Activated T-cell treated with anti-CD3 and anti-CD28 coated beads, Interleukin-2, amount 50 U/mL, for 4 hours (primary cell): ENCODE measurements around the gene YEATS2. TPM values are rescaled to one million over a fixed set of nuclear protein-coding genes. Genes with fewer than 3 reads are reported as not detected.

Source experiments
- ATAC-seq, 2 donors: fragments of 200-7000 bp; cut with Tn5 transposase; one replicate each; pipeline ENCODE4 v1.10.0; 2021
- DNase-seq: peaks from one replicate; pipeline ENCODE4 v3.0.0-alpha.2; 2020
- H3K27me3 Mint-ChIP-seq: one replicate; pipeline ENCODE4 v1.8.0; 2021; ENCODE audit warnings: low read depth, mixed read lengths
- H3K36me3 Mint-ChIP-seq: one replicate; pipeline ENCODE4 v1.8.0; 2022; ENCODE audit warnings: mixed read lengths; ENCODE audit not compliant: insufficient read depth
- H3K4me1 Mint-ChIP-seq: one replicate; pipeline ENCODE4 v1.8.0; 2021; ENCODE audit warnings: low read depth, mixed read lengths
- H3K4me3 Mint-ChIP-seq: one replicate; pipeline ENCODE4 v1.8.0; 2021; ENCODE audit warnings: mild to moderate bottlenecking, moderate library complexity, mixed read lengths
- H3K9me3 Mint-ChIP-seq: one replicate; pipeline ENCODE4 v1.8.0; 2021; ENCODE audit warnings: mixed read lengths
- total RNA-seq, 3 donors: library from RNA; stranded (reverse); gene quantifications; one replicate each; pipeline ENCODE4 v1.2.1, GENCODE V29; 2021

YEATS2 gene
- total RNA-seq, 3 donors from 2014 or later, result 24.7 to 28.0 (median 27.2) TPM

- Mint-ChIP-seq H3K27me3 (no peaks in the 10 kb centered on the region), H3K36me3 (peaks cover 45% of the 10 kb centered on the region), H3K4me1 (no peaks in the 10 kb centered on the region), H3K4me3 (no peak overlapping the region), H3K9me3 (no peaks in the 10 kb centered on the region)
- no peak for ATAC-seq
- DNase-seq, result no peak
These were observed 109.7 kb downstream of the YEATS2 start for GRCh38 chr3:183807209-183807728.

GRCh38 chr3:183807881-183808280, 110.3 kb downstream of the YEATS2 start:
- no peak overlapping the region for H3K4me3 Mint-ChIP-seq
- no peaks in the 10 kb centered on the region for H3K27me3 Mint-ChIP-seq
- H3K36me3 Mint-ChIP-seq, result peaks cover 45% of the 10 kb centered on the region
- H3K9me3 Mint-ChIP-seq, result no peaks in the 10 kb centered on the region
- DNase-seq (no peak), ATAC-seq (no peak)
- no peaks in the 10 kb centered on the region for H3K4me1 Mint-ChIP-seq

GRCh38 chr3:183808355-183808754, 110.8 kb downstream of the YEATS2 start:
- Mint-ChIP-seq H3K4me3 (no peak overlapping the region), H3K4me1 (no peaks in the 10 kb centered on the region), H3K36me3 (peaks cover 42% of the 10 kb centered on the region), H3K27me3 (no peaks in the 10 kb centered on the region), H3K9me3 (no peaks in the 10 kb centered on the region)
- DNase-seq (no peak), ATAC-seq (no peak)

GRCh38 chr3:183809270-183809669, 111.7 kb downstream of the YEATS2 start:
- Mint-ChIP-seq H3K4me1 (peaks cover under 1% of the 10 kb centered on the region), H3K9me3 (no peaks in the 10 kb centered on the region), H3K4me3 (no peak overlapping the region), H3K27me3 (no peaks in the 10 kb centered on the region), H3K36me3 (peaks cover 35% of the 10 kb centered on the region)
- DNase-seq (no peak), ATAC-seq (no peak)

GRCh38 chr3:183810643-183811594, 113.3 kb downstream of the YEATS2 start:
- no peak for ATAC-seq
- peaks cover 11% of the 10 kb centered on the region for H3K4me1 Mint-ChIP-seq
- no peak for DNase-seq
- H3K9me3 Mint-ChIP-seq, result no peaks in the 10 kb centered on the region
- H3K27me3 Mint-ChIP-seq, result no peaks in the 10 kb centered on the region
- no peak overlapping the region for H3K4me3 Mint-ChIP-seq
- H3K36me3 Mint-ChIP-seq, result peaks cover 35% of the 10 kb centered on the region

- H3K36me3 Mint-ChIP-seq, result peaks cover 35% of the 10 kb centered on the region
- no peaks in the 10 kb centered on the region for H3K27me3 Mint-ChIP-seq
- DNase-seq (no peak), ATAC-seq (no peak)
- peaks cover 17% of the 10 kb centered on the region for H3K4me1 Mint-ChIP-seq
- no peak overlapping the region for H3K4me3 Mint-ChIP-seq
- H3K9me3 Mint-ChIP-seq, result no peaks in the 10 kb centered on the region
These were observed 114.0 kb downstream of the YEATS2 start for GRCh38 chr3:183811638-183812037.

GRCh38 chr3:183812761-183813445, 115.3 kb downstream of the YEATS2 start:
- Mint-ChIP-seq H3K9me3 (no peaks in the 10 kb centered on the region), H3K27me3 (no peaks in the 10 kb centered on the region), H3K4me3 (no peak overlapping the region), H3K4me1 (peaks cover 17% of the 10 kb centered on the region), H3K36me3 (peaks cover 26% of the 10 kb centered on the region)
- no peak for DNase-seq
- no peak for ATAC-seq

- DNase-seq, result no peak
- Mint-ChIP-seq H3K27me3 (no peaks in the 10 kb centered on the region), H3K4me1 (peaks cover 17% of the 10 kb centered on the region), H3K4me3 (no peak overlapping the region), H3K36me3 (peaks cover 20% of the 10 kb centered on the region), H3K9me3 (no peaks in the 10 kb centered on the region)
- ATAC-seq, result no peak
These were observed 116.6 kb downstream of the YEATS2 start for GRCh38 chr3:183814240-183814639.

GRCh38 chr3:183815563-183815940, 118.0 kb downstream of the YEATS2 start:
- Mint-ChIP-seq H3K4me3 (no peak overlapping the region), H3K27me3 (no peaks in the 10 kb centered on the region), H3K36me3 (peaks cover 17% of the 10 kb centered on the region), H3K4me1 (peaks cover 17% of the 10 kb centered on the region), H3K9me3 (no peaks in the 10 kb centered on the region)
- DNase-seq, result no peak
- ATAC-seq, result peak; percentile 44 to 54

- no peaks in the 10 kb centered on the region for H3K27me3 Mint-ChIP-seq
- peaks cover 15% of the 10 kb centered on the region for H3K36me3 Mint-ChIP-seq
- H3K4me1 Mint-ChIP-seq, result peaks cover 17% of the 10 kb centered on the region
- no peak for ATAC-seq
- no peak for DNase-seq
- H3K4me3 Mint-ChIP-seq, result no peak overlapping the region
- H3K9me3 Mint-ChIP-seq, result no peaks in the 10 kb centered on the region
These were observed 118.4 kb downstream of the YEATS2 start for GRCh38 chr3:183815951-183816475.

GRCh38 chr3:183816681-183817510, 119.3 kb downstream of the YEATS2 start:
- ATAC-seq, result no peak
- peaks cover 9% of the 10 kb centered on the region for H3K36me3 Mint-ChIP-seq
- H3K27me3 Mint-ChIP-seq, result no peaks in the 10 kb centered on the region
- H3K9me3 Mint-ChIP-seq, result no peaks in the 10 kb centered on the region
- DNase-seq, result no peak
- H3K4me1 Mint-ChIP-seq, result peaks cover 17% of the 10 kb centered on the region
- no peak overlapping the region for H3K4me3 Mint-ChIP-seq

GRCh38 chr3:183817639-183818038, 120.0 kb downstream of the YEATS2 start:
- Mint-ChIP-seq H3K27me3 (no peaks in the 10 kb centered on the region), H3K4me1 (peaks cover 17% of the 10 kb centered on the region), H3K36me3 (peaks cover 9% of the 10 kb centered on the region), H3K4me3 (no peak overlapping the region), H3K9me3 (no peaks in the 10 kb centered on the region)
- DNase-seq, result no peak
- no peak for ATAC-seq

GRCh38 chr3:183818041-183818620, 120.5 kb downstream of the YEATS2 start:
- ATAC-seq (no peak), DNase-seq (no peak)
- peaks cover 9% of the 10 kb centered on the region for H3K36me3 Mint-ChIP-seq
- H3K4me1 Mint-ChIP-seq, result peaks cover 17% of the 10 kb centered on the region
- H3K4me3 Mint-ChIP-seq, result no peak overlapping the region
- no peaks in the 10 kb centered on the region for H3K27me3 Mint-ChIP-seq
- no peaks in the 10 kb centered on the region for H3K9me3 Mint-ChIP-seq
